Panc1 (cell line): ENCODE results near the gene PGAM2. TPM values are rescaled to one million over a fixed set of nuclear protein-coding genes. Genes with fewer than 3 reads are reported as not detected.

Source experiments
- ATAC-seq: fragments of 200-7000 bp; cut with Tn5 transposase; 2 replicates; pipeline ENCODE4 v1.9.1; 2020; ENCODE audit warnings: mild to moderate bottlenecking, moderate library complexity
- BruUV-seq: library from RNA; stranded (reverse); fragments of 400-500 nt; replicated peaks from 2 replicates; lab custom pipeline; 2021; lab: Mats Ljungman, UMichigan
- CTCF ChIA-PET: fragments of 300-600 bp; sonication (Branson Sonifier 250); formaldehyde crosslinking; loops from one replicate; lab custom pipeline; 2022; ENCODE audit warnings: antibody characterized with exemption; lab: Charles Lee
- POLR2A ChIA-PET: fragments of 300-600 bp; sonication (Branson Sonifier 250); formaldehyde crosslinking; loops from one replicate; lab custom pipeline; 2022; ENCODE audit warnings: antibody characterized with exemption; lab: Charles Lee
- DNase-seq: peaks from one replicate; pipeline ENCODE4 v3.0.0-alpha.2; 2010; ENCODE audit warnings: low read depth, low spot score
- H3K27ac ChIP-seq: 2 replicates; pipeline ENCODE4 v1.5.1; 2011; ENCODE audit warnings: mild to moderate bottlenecking, low read length, inconsistent platforms
- H3K27me3 ChIP-seq: fragments of 200-500 bp; sonication (Bioruptor generic); 2 replicates; pipeline ENCODE4 v1.6.0; 2014; ENCODE audit warnings: low read length, inconsistent platforms; ENCODE audit not compliant: control insufficient read depth, insufficient read depth
- H3K36me3 ChIP-seq: fragments of 200-500 bp; sonication (Bioruptor generic); 2 replicates; pipeline ENCODE4 v1.5.1; 2014; ENCODE audit warnings: inconsistent platforms, mild to moderate bottlenecking, low read length, moderate library complexity; ENCODE audit not compliant: control insufficient read depth, insufficient read depth
- H3K4me1 ChIP-seq: 2 replicates; pipeline ENCODE4 v1.5.1; 2011; ENCODE audit warnings: inconsistent platforms, mild to moderate bottlenecking, low read length, moderate library complexity; ENCODE audit not compliant: control insufficient read depth, insufficient read depth
- H3K4me3 ChIP-seq, 2 experiments: 2 replicates each; pipeline ENCODE4 v1.5.1; 2011 to 2012; ENCODE audit warnings: low read depth in 2 of 2, low read length in 2 of 2, mild to moderate bottlenecking in 2 of 2, inconsistent platforms in 1 of 2, moderate library complexity in 1 of 2
- H3K9me3 ChIP-seq: fragments of 200-500 bp; sonication (Bioruptor generic); 2 replicates; pipeline ENCODE4 v1.5.1; 2014; ENCODE audit warnings: low read depth, mild to moderate bottlenecking, inconsistent platforms, low read length, moderate library complexity; ENCODE audit not compliant: control insufficient read depth, insufficient read depth
- POLR2AphosphoS5 ChIP-seq: IDR thresholded peaks from 2 replicates; pipeline ENCODE4 v1.6.1; 2012; ENCODE audit warnings: mild to moderate bottlenecking, low read depth, low read length, moderate library complexity
- REST ChIP-seq, 2 experiments: IDR thresholded peaks; 2 replicates each; pipeline ENCODE4 v1.6.1; 2011 to 2012; ENCODE audit warnings: low read depth in 2 of 2, control low read depth in 1 of 2, low read length in 1 of 2, mild to moderate bottlenecking in 1 of 2, moderate library complexity in 1 of 2; ENCODE audit not compliant: insufficient read depth in 1 of 2
- SIN3A ChIP-seq: IDR thresholded peaks from 2 replicates; pipeline ENCODE4 v1.6.1; 2012; ENCODE audit warnings: low read depth, mild to moderate bottlenecking, low read length, moderate library complexity, borderline replicate concordance; ENCODE audit not compliant: insufficient read depth
- TCF7L2 ChIP-seq: IDR thresholded peaks from 2 replicates; pipeline ENCODE4 v1.6.1; 2011; ENCODE audit warnings: mild to moderate bottlenecking, low read depth, low read length, inconsistent platforms
- in situ Hi-C: cut with HindIII; loops from 2 replicates; pipeline ENCODE4 v1.10.0; 2016; ENCODE audit warnings: low sequenced_read_pairs, low pct_unique_long_range_greater_than_20kb
- intact Hi-C: fragments of 100-400 bp; cut with micrococcal nuclease; formaldehyde crosslinking; loops from one replicate; pipeline ENCODE4 v1.10.0; 2022; ENCODE audit not compliant: unreplicated experiment
- total RNA-seq: library from RNA; stranded (reverse); gene quantifications from one replicate; pipeline ENCODE4 v1.2.1, GENCODE V29; 2021; ENCODE audit not compliant: unreplicated experiment
- TF ChIP-seq, protein P1 (sequence below): fragments of 450-650 bp; IDR thresholded peaks from 2 replicates; pipeline ENCODE4 v1.5.1; 2017; ENCODE audit warnings: mild to moderate bottlenecking

PGAM2 gene
- total RNA-seq, 1 experiment from 2014 or later = 1.3 TPM

DNA sequence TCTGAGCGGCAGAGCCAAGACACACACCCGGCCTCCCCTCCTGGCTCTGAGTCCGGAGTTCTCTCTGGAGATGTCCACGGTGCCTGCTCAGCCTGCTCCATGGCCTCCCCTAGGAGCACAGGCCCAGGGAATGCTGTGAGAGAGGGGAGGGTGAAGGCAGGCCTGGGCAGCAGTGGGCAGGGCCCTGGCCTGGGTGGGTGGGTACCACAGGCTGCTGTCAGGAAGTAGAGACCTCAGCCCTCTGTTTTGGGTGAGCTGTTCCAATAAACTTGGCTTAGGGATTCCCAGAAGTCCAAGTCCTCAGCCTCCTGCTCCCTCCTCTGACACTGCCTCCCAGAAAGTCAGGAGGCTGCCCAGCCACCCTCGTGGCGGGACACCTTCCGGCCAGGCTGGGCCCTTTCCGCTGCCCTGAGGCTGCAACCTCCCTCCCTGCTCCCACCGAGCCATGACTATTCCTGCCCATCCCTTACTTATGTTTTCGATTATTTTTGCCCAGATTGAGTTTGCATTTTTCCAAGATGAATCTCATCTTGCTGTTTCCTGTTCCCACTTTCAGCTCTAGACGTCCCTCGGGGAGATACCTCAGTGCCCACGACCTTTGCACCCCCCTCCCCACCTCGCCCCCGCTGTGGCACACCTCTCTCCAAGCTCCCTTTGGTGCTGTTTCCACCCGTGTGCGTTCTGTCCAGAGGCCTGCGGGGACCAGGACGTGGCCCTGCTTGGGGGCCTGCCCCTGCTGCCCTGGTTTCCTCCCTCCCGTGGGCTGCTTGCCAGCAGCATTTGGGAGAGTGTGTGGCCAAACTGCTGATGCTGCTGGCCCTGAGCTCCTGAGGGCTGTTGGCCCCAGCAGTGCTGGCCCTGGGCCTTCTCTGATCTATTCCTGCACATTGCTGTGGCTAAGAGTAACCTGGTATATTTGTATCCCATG, 22.8 kb upstream of the PGAM2 start:
- ChIA-PET CTCF (interaction anchor here (0.6 to 1.2 kb wide), 2 partner anchors 10 to 22 kb away, joined by 3 read pairs; no protein-coding TSS in a partner anchor), POLR2A (no interaction called here)
- in situ Hi-C loops (no loop called here), intact Hi-C loops (no loop called here)
- Histone ChIP-seq H3K36me3 (no peaks in the 10 kb centered on the region), H3K4me3 (no peak overlapping the region), H3K4me1 (no peaks in the 10 kb centered on the region; the same call in 1 of the 2 replicates), H3K9me3 (no peaks in the 10 kb centered on the region), H3K27me3 (no peaks in the 10 kb centered on the region), H3K27ac (no peak overlapping the region)
- ATAC-seq (peak; percentile 44), DNase-seq (no peak)
- TF ChIP-seq TCF7L2 (no peak), POLR2AphosphoS5 (no peak), SIN3A (no peak), REST (IDR thresholded peaks at IDR 0.05; ENCODE audit: insufficient read depth in 1 of 2, low read depth in 2 of 2, low read length in 1 of 2) (no peak)
- TF ChIP-seq, protein P1, sequence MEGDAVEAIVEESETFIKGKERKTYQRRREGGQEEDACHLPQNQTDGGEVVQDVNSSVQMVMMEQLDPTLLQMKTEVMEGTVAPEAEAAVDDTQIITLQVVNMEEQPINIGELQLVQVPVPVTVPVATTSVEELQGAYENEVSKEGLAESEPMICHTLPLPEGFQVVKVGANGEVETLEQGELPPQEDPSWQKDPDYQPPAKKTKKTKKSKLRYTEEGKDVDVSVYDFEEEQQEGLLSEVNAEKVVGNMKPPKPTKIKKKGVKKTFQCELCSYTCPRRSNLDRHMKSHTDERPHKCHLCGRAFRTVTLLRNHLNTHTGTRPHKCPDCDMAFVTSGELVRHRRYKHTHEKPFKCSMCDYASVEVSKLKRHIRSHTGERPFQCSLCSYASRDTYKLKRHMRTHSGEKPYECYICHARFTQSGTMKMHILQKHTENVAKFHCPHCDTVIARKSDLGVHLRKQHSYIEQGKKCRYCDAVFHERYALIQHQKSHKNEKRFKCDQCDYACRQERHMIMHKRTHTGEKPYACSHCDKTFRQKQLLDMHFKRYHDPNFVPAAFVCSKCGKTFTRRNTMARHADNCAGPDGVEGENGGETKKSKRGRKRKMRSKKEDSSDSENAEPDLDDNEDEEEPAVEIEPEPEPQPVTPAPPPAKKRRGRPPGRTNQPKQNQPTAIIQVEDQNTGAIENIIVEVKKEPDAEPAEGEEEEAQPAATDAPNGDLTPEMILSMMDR = no peak
- no TSS peak for BruUV-seq

DNA sequence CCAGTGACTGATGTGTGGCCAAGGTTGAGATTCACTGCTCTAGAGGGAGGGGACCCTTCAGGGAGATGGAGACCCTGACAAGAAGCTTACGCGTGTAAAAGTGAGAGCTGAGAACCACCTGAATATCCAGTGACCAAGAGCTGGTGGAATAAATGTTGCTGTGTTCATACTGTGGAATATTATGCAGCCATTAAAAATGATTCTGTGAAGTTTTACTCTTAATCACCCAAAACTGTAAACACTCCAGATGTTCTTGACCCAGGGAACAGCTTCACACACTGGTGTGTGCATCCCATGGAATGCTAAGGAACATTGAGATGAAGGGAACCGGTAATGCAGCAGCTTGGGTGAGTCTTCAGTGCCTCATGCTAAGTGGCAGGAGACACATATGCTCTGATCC, 21.3 kb upstream of the PGAM2 start:
- Histone ChIP-seq H3K4me3 (no peak overlapping the region), H3K9me3 (no peaks in the 10 kb centered on the region), H3K27me3 (no peaks in the 10 kb centered on the region), H3K27ac (no peak overlapping the region), H3K36me3 (no peaks in the 10 kb centered on the region), H3K4me1 (no peaks in the 10 kb centered on the region; the same call in 1 of the 2 replicates)
- in situ Hi-C loops (no loop called here), intact Hi-C loops (no loop called here)
- ATAC-seq = no peak
- TF ChIP-seq POLR2AphosphoS5 (no peak), SIN3A (no peak), REST (IDR thresholded peaks at IDR 0.05; ENCODE audit: insufficient read depth in 1 of 2, low read depth in 2 of 2, low read length in 1 of 2) (no peak), TCF7L2 (no peak)
- TF ChIP-seq, protein P1 = no peak
- ChIA-PET CTCF (no interaction called here), POLR2A (no interaction called here)
- DNase-seq = no peak
- BruUV-seq = no TSS peak
